Chondrocyte (in vitro differentiated cells): Measurements from ENCODE around the gene TRAK1. TPM values are rescaled to one million over a fixed set of nuclear protein-coding genes. Genes with fewer than 3 reads are reported as not detected.

ENCODE experiments used
- DNase-seq: peaks from one replicate; pipeline ENCODE4 v3.0.0; 2021; ENCODE audit warnings: mixed read lengths, low spot score
- H3K27ac Mint-ChIP-seq: one replicate; pipeline ENCODE4 v1.8.0; 2021; ENCODE audit warnings: mild to moderate bottlenecking, moderate library complexity, mixed read lengths; ENCODE audit not compliant: unreplicated experiment
- H3K27me3 Mint-ChIP-seq: 2 replicates; pipeline ENCODE4 v1.8.0; 2021; ENCODE audit warnings: low read depth, mixed read lengths
- H3K36me3 Mint-ChIP-seq: 2 replicates; pipeline ENCODE4 v1.8.0; 2021; ENCODE audit warnings: low read depth, mixed read lengths
- H3K4me1 Mint-ChIP-seq: 2 replicates; pipeline ENCODE4 v1.8.0; 2021; ENCODE audit warnings: low read depth, mild to moderate bottlenecking, mixed read lengths
- H3K4me3 Mint-ChIP-seq: one replicate; pipeline ENCODE4 v1.8.0; 2021; ENCODE audit warnings: mild to moderate bottlenecking, moderate library complexity, mixed read lengths; ENCODE audit not compliant: unreplicated experiment
- H3K9me3 Mint-ChIP-seq: 2 replicates; pipeline ENCODE4 v1.8.0; 2021; ENCODE audit warnings: low read depth, mixed read lengths
- CTCF ChIP-seq: fragments of 200-600 bp; sonication (generic); IDR thresholded peaks from 2 replicates; pipeline ENCODE4 v1.5.0; 2021; ENCODE audit warnings: antibody characterized with exemption, mild to moderate bottlenecking, moderate library complexity
- total RNA-seq: library from RNA; stranded (reverse); gene quantifications from 3 replicates; pipeline ENCODE4 v1.2.1, GENCODE V29; 2021

TRAK1 gene
- total RNA-seq, 1 donor from 2014 or later: 53.7 TPM

- peak; percentile 81 for TF ChIP-seq CTCF
- DNase-seq: no peak
- Mint-ChIP-seq H3K36me3 (no peaks in the 10 kb centered on the region), H3K4me3 (peak overlapping the region; percentile 61), H3K27me3 (no peaks in the 10 kb centered on the region), H3K9me3 (no peaks in the 10 kb centered on the region), H3K27ac (peak overlapping the region; percentile 93), H3K4me1 (peaks cover 54% of the 10 kb centered on the region)
Observed at GRCh38 chr3:42117175-42118008, 26.2 kb downstream of the TRAK1 start.

GRCh38 chr3:42118762-42119361 lies 27.7 kb downstream of the TRAK1 start:
- no peak for DNase-seq
- H3K4me1 Mint-ChIP-seq: peaks cover 67% of the 10 kb centered on the region
- H3K27me3 Mint-ChIP-seq: no peaks in the 10 kb centered on the region
- no peak overlapping the region for H3K4me3 Mint-ChIP-seq
- TF ChIP-seq CTCF: peak; percentile 61
- H3K9me3 Mint-ChIP-seq: no peaks in the 10 kb centered on the region
- H3K27ac Mint-ChIP-seq: peak overlapping the region; percentile 93
- H3K36me3 Mint-ChIP-seq: no peaks in the 10 kb centered on the region

GRCh38 chr3:42119561-42120355 lies 28.6 kb downstream of the TRAK1 start:
- Mint-ChIP-seq H3K36me3 (peaks cover 1% of the 10 kb centered on the region), H3K27me3 (no peaks in the 10 kb centered on the region), H3K4me1 (peaks cover 67% of the 10 kb centered on the region), H3K27ac (peak overlapping the region; percentile 53), H3K4me3 (no peak overlapping the region), H3K9me3 (no peaks in the 10 kb centered on the region)
- no peak for DNase-seq
- TF ChIP-seq CTCF: no peak

GRCh38 chr3:42120866-42121265 lies 29.7 kb downstream of the TRAK1 start:
- Mint-ChIP-seq H3K9me3 (no peaks in the 10 kb centered on the region), H3K36me3 (peaks cover 7% of the 10 kb centered on the region), H3K27me3 (no peaks in the 10 kb centered on the region), H3K4me3 (no peak overlapping the region), H3K27ac (peak overlapping the region; percentile 41), H3K4me1 (peaks cover 64% of the 10 kb centered on the region)
- TF ChIP-seq CTCF: no peak
- no peak for DNase-seq
